Colonic mucosa (tissue), 4 donors: ENCODE data around the gene PLEKHA1. TPM values are rescaled to one million over a fixed set of nuclear protein-coding genes. Genes with fewer than 3 reads are reported as not detected.

ENCODE experiments used
- DNase-seq: peaks from one replicate; pipeline ENCODE4 v3.0.0-alpha.2; 2020
- H3K27ac ChIP-seq: fragments of 200-600 bp; one replicate; pipeline ENCODE4 v1.8.0; 2021
- H3K27me3 ChIP-seq: fragments of 200-600 bp; one replicate; pipeline ENCODE4 v1.8.0; 2021
- H3K36me3 ChIP-seq: fragments of 200-600 bp; one replicate; pipeline ENCODE4 v1.8.0; 2021
- H3K4me1 ChIP-seq: fragments of 200-600 bp; one replicate; pipeline ENCODE4 v1.8.0; 2021; ENCODE audit warnings: mild to moderate bottlenecking
- H3K4me3 ChIP-seq: fragments of 200-600 bp; one replicate; pipeline ENCODE4 v1.8.0; 2021
- H3K9ac ChIP-seq, 2 donors: one replicate each; pipeline ENCODE4 v1.7.0; 2013; ENCODE audit warnings: control low read depth in 2 of 2, low read depth in 2 of 2, low read length in 2 of 2
- H3K9me3 ChIP-seq: fragments of 200-600 bp; one replicate; pipeline ENCODE4 v1.8.0; 2021
- intact Hi-C: fragments of 100-400 bp; cut with DNase I; formaldehyde crosslinking; loops from one replicate; pipeline ENCODE4 v1.14.1; 2022
- total RNA-seq, 2 donors: library from RNA; stranded (reverse); fragmentation: NEBNext Ultra II Directional in 1 of 2; extraction: Animal tissue kit (Norgen Biotek cat#: 25700) in 1 of 2; gene quantifications; one replicate each; pipeline ENCODE4 v1.2.1, GENCODE V29; 2021
- TF ChIP-seq, protein P1 (sequence below): fragments of 200-600 bp; IDR thresholded peaks from one replicate; pipeline ENCODE4 v1.8.0; 2022; ENCODE audit warnings: antibody characterized with exemption, mild to moderate bottlenecking
- donor health status: healthy.
- donor health status: DM: no; HTN: no; CAD: no.
- donor health status: DM: no; HTN: no; CAD: no.

The PLEKHA1 gene
- total RNA-seq, 2 donors from 2014 or later = 34.8 to 55.6 TPM

DNA sequence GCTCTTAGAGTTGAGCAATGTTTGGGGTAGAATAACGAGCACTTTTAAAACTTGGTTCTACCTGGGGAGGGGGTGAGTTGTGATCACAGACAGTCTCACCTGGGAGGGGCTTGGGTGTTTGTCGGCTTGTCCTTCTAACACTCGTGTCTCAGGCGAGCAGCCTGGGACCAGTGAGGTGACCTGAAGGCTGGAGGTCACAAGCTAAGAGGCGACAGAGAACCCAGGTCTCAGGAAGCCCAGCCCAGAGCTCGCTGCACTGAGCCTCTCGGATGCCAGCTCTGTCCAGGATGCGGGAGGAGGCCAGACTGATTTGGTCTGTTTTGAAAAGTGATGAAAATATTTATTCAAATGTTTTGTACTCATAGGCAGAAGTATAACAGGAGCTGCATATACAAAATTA, 98.6 kb downstream of the PLEKHA1 start:
- Histone ChIP-seq H3K27ac (no peak overlapping the region), H3K9ac (no peak overlapping the region), H3K4me3 (no peak overlapping the region), H3K27me3 (no peaks in the 10 kb centered on the region), H3K4me1 (no peaks in the 10 kb centered on the region), H3K9me3 (no peaks in the 10 kb centered on the region), H3K36me3 (no peaks in the 10 kb centered on the region)
- no peak for DNase-seq
- intact Hi-C loops = no loop called here
- TF ChIP-seq, protein P1, sequence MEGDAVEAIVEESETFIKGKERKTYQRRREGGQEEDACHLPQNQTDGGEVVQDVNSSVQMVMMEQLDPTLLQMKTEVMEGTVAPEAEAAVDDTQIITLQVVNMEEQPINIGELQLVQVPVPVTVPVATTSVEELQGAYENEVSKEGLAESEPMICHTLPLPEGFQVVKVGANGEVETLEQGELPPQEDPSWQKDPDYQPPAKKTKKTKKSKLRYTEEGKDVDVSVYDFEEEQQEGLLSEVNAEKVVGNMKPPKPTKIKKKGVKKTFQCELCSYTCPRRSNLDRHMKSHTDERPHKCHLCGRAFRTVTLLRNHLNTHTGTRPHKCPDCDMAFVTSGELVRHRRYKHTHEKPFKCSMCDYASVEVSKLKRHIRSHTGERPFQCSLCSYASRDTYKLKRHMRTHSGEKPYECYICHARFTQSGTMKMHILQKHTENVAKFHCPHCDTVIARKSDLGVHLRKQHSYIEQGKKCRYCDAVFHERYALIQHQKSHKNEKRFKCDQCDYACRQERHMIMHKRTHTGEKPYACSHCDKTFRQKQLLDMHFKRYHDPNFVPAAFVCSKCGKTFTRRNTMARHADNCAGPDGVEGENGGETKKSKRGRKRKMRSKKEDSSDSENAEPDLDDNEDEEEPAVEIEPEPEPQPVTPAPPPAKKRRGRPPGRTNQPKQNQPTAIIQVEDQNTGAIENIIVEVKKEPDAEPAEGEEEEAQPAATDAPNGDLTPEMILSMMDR = no peak

DNA sequence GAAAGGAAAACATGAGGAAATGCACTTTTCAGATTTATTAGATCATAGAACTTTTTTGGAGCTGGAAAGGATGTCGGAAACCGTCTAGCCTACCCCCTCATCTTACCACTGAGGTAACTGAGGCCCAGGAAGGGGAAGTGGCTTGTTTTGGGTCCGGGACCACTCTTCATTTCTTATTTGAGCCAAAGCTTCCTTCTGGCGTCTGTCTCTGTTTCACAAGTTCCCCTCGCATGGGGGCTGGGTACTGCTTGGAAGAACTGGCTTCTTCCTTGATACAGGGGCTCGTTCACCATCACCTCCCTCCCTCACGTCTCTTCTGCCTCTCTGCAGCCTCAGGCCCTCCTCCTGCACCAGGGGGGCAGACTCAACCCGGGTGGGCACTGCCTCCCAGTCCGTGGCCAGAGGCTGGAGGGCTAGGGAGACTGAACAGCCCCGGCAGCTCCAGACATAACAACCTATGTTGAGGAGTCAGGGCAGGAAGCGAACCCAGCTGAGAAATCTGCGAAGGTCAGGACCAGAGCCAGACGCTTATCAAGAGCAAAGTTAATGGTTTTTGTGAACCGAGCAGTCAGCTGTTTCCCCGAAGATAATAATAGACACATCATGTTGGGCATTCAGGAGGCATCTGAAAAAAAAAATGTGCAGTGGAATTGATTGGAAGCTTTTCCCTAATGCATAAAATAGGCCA, 99.8 kb downstream of the PLEKHA1 start:
- Histone ChIP-seq H3K4me3 (no peak overlapping the region), H3K9me3 (no peaks in the 10 kb centered on the region), H3K9ac (no peak overlapping the region), H3K36me3 (no peaks in the 10 kb centered on the region), H3K27ac (no peak overlapping the region), H3K27me3 (no peaks in the 10 kb centered on the region), H3K4me1 (no peaks in the 10 kb centered on the region)
- intact Hi-C loops = no loop called here
- TF ChIP-seq, protein P1 = no peak
- no peak for DNase-seq

DNA sequence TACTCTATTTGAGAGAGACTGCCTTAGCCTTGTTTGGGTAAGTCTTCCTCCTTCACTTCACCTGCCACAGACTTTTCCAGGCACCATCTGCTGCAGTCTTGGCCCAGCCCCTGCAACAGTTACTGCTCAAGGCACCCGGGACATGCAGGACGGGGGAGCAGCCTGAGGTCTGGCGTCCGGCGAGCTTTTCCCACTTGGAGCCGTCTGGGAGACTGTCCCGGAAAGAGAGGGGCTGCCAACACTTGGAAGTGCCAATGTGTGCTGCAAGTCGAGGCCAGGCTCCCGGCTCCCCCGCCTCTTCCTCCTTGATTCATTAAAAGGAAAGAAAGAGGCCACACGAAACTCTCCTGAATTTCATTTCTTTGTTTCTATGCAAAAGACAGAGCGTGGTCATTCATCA, 100.6 kb downstream of the PLEKHA1 start:
- Histone ChIP-seq H3K36me3 (no peaks in the 10 kb centered on the region), H3K9ac (no peak overlapping the region), H3K27ac (no peak overlapping the region), H3K27me3 (no peaks in the 10 kb centered on the region), H3K9me3 (no peaks in the 10 kb centered on the region), H3K4me3 (no peak overlapping the region), H3K4me1 (no peaks in the 10 kb centered on the region)
- TF ChIP-seq, protein P1 = no peak
- no peak for DNase-seq
- intact Hi-C loops = no loop called here

DNA sequence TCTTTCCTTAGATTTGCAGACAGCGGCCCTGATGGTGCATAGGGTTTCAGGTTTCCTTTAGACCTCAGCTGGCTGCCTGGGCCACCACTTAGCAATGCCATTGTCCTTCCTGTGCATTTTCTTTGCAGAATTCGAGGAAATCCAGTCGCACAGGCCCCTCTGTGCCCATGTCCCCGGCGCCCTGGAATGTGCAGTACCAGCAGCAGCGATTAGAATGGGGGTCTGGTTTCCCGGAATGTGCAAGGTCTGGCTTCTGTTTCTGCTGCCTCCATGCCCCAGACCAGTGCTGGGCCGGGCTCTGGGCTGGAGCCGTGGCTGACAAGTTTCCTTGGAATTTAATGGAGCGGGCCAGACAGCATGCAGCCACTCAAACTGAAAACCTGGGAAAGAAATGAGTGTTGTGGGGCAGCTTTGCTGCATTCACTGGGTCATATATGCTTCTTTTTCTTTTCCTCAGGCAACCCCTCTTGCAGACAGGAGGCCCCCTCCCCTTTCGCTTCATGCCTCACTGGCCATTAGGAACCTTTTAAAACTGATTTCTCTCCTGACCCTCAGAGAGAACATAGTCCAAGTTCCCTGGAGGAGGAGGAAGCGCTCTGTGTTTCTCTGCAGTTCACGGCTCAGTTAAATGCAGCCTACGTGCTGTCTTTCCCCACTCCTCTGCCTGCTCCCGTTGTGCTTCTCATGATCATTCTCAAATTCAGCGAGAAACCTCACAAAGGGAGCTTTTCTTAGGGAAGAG, 101.3 kb downstream of the PLEKHA1 start:
- no peaks in the 10 kb centered on the region for H3K27me3 ChIP-seq
- H3K4me1 ChIP-seq = no peaks in the 10 kb centered on the region
- H3K36me3 ChIP-seq = no peaks in the 10 kb centered on the region
- DNase-seq = no peak
- intact Hi-C loops = no loop called here
- no peak overlapping the region for H3K27ac ChIP-seq
- H3K4me3 ChIP-seq = no peak overlapping the region
- TF ChIP-seq, protein P1 = no peak
- H3K9ac ChIP-seq = no peak overlapping the region
- H3K9me3 ChIP-seq = no peaks in the 10 kb centered on the region

DNA sequence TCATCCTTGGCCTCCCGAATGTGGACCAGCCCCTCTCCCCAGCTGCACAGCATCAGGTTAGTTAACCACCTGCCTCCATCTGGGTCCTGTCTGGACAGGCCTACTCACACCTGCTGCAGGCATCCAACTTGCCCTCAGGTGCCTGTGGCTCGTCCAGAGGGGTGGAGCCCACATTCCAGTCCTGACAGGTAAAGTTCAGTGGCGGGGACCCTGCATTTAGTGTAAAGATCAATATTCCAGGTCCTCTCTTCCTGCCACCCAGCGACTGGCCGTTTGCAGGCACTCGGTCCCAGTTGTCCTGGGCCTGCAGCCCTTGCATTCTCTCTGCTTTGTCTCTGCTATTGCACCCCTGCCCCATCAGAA, 101.8 kb downstream of the PLEKHA1 start:
- Histone ChIP-seq H3K9ac (no peak overlapping the region), H3K9me3 (no peaks in the 10 kb centered on the region), H3K27ac (no peak overlapping the region), H3K36me3 (no peaks in the 10 kb centered on the region), H3K4me1 (no peaks in the 10 kb centered on the region), H3K27me3 (no peaks in the 10 kb centered on the region), H3K4me3 (no peak overlapping the region)
- intact Hi-C loops = no loop called here
- no peak for DNase-seq
- TF ChIP-seq, protein P1 = no peak
